ENCODE measurements around the gene MARCHF3. TPM values are rescaled to one million over a fixed set of nuclear protein-coding genes. Genes with fewer than 3 reads are reported as not detected.
"Not testable (repeated sequence)": the region's sequence is repeated elsewhere in the genome, so short reads cannot be mapped to it uniquely, and the experiment has no call there.

Gene MARCHF3
- total RNA-seq, 5 donors from 2014 or later (not counting 1 experiment from before 2014, with no cell fraction given) = 5.6 to 9.9 (median 7.6) TPM

GRCh38 chr5:126853541-126854307 is 176.6 kb downstream of the MARCHF3 start:
- not testable (repeated sequence) for H3K27me3 Mint-ChIP-seq; H3K36me3 ChIP-seq (ENCODE audit: control insufficient read depth in 2 of 2, extremely low read depth in 1 of 2, insufficient read depth in 1 of 2, low read length in 1 of 2); H3K36me3 Mint-ChIP-seq; H3K27me3 ChIP-seq (replicated peaks in 1 of 2; ENCODE audit: control insufficient read depth in 2 of 2, extremely low read depth in 1 of 2, insufficient read depth in 2 of 2, low read length in 1 of 2); H3K9me3 ChIP-seq; H3K9me3 Mint-ChIP-seq
- H3K4me1 Mint-ChIP-seq = peaks cover 46 to 54% (median 48%) of the 10 kb centered on the region in 3 donors
- ChIA-PET POLR2A (interaction anchor here (0.7 to 1.0 kb wide), 3 partner anchors 39 to 146 kb away, joined by 3 to 9 read pairs (median 4); no protein-coding TSS in a partner anchor), CTCF (interaction anchor here (0.5 to 1.8 kb wide), 5 partner anchors 20 to 177 kb away, joined by 3 to 8 read pairs (median 3); no protein-coding TSS in a partner anchor)
- H3K4me1 ChIP-seq (ENCODE audit: control insufficient read depth in 1 of 2, extremely low read depth in 1 of 2, insufficient read depth in 2 of 2, low read length in 2 of 2) = peaks cover 28 to 41% of the 10 kb centered on the region in 2 experiments
- WGBS (ENCODE audit: insufficient coverage) = 55% methylated on average over 10 of the region's 27 CpGs
- peak in 27 of 35 experiments; percentile 18 to 70 (median 43) for DNase-seq
- H3K27ac Mint-ChIP-seq = peak overlapping the region; percentile 98 to 99
- H3K27ac ChIP-seq (ENCODE audit: low read length) = peak overlapping the region; percentile 68
- H3K4me3 ChIP-seq (ENCODE audit: control insufficient read depth in 1 of 2, extremely low read depth in 1 of 2, low read length in 1 of 2) = peak overlapping the region; percentile 43 to 51
- H3K4me3 Mint-ChIP-seq = peak overlapping the region; percentile 75 to 85 (median 78)
- peak; percentile 39 to 67 (median 48) for ATAC-seq (replicated peaks in 1 of 4)

- H3K27ac Mint-ChIP-seq = peak overlapping the region; percentile 98 to 99
- peaks cover 0 to 4% of the 10 kb centered on the region in 2 donors for H3K36me3 ChIP-seq (ENCODE audit: control insufficient read depth in 2 of 2, extremely low read depth in 1 of 2, insufficient read depth in 1 of 2, low read length in 1 of 2)
- peak overlapping the region; percentile 68 for H3K27ac ChIP-seq (ENCODE audit: low read length)
- peak overlapping the region; percentile 75 to 85 (median 78) for H3K4me3 Mint-ChIP-seq
- ATAC-seq (replicated peaks in 1 of 4) (no peak), DNase-seq (peak in 6 of 35 experiments; percentile 3 to 34 (median 14))
- ChIA-PET POLR2A (interaction anchor here in 1 of 2 donors (0.5 to 1.0 kb wide), 2 partner anchors 41 to 75 kb away, joined by 3 to 4 read pairs; no protein-coding TSS in a partner anchor), CTCF (interaction anchor here in 1 of 2 donors (0.6 to 1.8 kb wide), 2 partner anchors 48 to 75 kb away, joined by 3 to 8 read pairs; no protein-coding TSS in a partner anchor)
- H3K27me3 Mint-ChIP-seq = no peaks in the 10 kb centered on the region
- H3K9me3 Mint-ChIP-seq = no peaks in the 10 kb centered on the region
- H3K4me1 ChIP-seq (ENCODE audit: control insufficient read depth in 1 of 2, extremely low read depth in 1 of 2, insufficient read depth in 2 of 2, low read length in 2 of 2) = peaks cover 28 to 41% of the 10 kb centered on the region in 2 experiments
- peaks cover 6% of the 10 kb centered on the region for H3K36me3 Mint-ChIP-seq
- peak overlapping the region; percentile 27 to 43 for H3K4me3 ChIP-seq (ENCODE audit: control insufficient read depth in 1 of 2, extremely low read depth in 1 of 2, low read length in 1 of 2)
- no peaks in the 10 kb centered on the region for H3K27me3 ChIP-seq (replicated peaks in 1 of 2; ENCODE audit: control insufficient read depth in 2 of 2, extremely low read depth in 1 of 2, insufficient read depth in 2 of 2, low read length in 1 of 2)
- WGBS (ENCODE audit: insufficient coverage) = 68% methylated on average over 6 of the region's 7 CpGs
- H3K9me3 ChIP-seq = no peaks in the 10 kb centered on the region
- peaks cover 50 to 55% (median 54%) of the 10 kb centered on the region in 3 donors for H3K4me1 Mint-ChIP-seq
Observed at GRCh38 chr5:126852841-126853271, 177.5 kb downstream of the MARCHF3 start.

GRCh38 chr5:126852091-126852571 is 178.2 kb downstream of the MARCHF3 start:
- peak in 14 of 35 experiments; percentile 16 to 60 (median 28) for DNase-seq
- H3K36me3 ChIP-seq (ENCODE audit: control insufficient read depth in 2 of 2, extremely low read depth in 1 of 2, insufficient read depth in 1 of 2, low read length in 1 of 2) = peaks cover 0 to 4% of the 10 kb centered on the region in 2 donors
- H3K27ac ChIP-seq (ENCODE audit: low read length) = peak overlapping the region; percentile 68
- Mint-ChIP-seq H3K36me3 (peaks cover 6% of the 10 kb centered on the region), H3K9me3 (no peaks in the 10 kb centered on the region), H3K4me3 (peak overlapping the region; percentile 75 to 85 (median 78)), H3K27me3 (no peaks in the 10 kb centered on the region), H3K27ac (peak overlapping the region; percentile 98 to 99), H3K4me1 (peaks cover 56 to 62% (median 60%) of the 10 kb centered on the region in 3 donors)
- ChIA-PET CTCF (no interaction called here), POLR2A (interaction anchor here in 1 of 2 donors (0.5 kb wide), 1 partner anchor 74 kb away, joined by 4 read pairs; no protein-coding TSS in a partner anchor)
- peak; percentile 75 to 89 (median 86) for ATAC-seq (replicated peaks in 1 of 4)
- whole genome bisulfite sequencing (ENCODE audit: insufficient coverage) = 0% methylated on average over 2 of the region's 4 CpGs
- H3K27me3 ChIP-seq (replicated peaks in 1 of 2; ENCODE audit: control insufficient read depth in 2 of 2, extremely low read depth in 1 of 2, insufficient read depth in 2 of 2, low read length in 1 of 2) = no peaks in the 10 kb centered on the region
- no peaks in the 10 kb centered on the region for H3K9me3 ChIP-seq
- peaks cover 30 to 41% of the 10 kb centered on the region in 2 experiments for H3K4me1 ChIP-seq (ENCODE audit: control insufficient read depth in 1 of 2, extremely low read depth in 1 of 2, insufficient read depth in 2 of 2, low read length in 2 of 2)
- H3K4me3 ChIP-seq (ENCODE audit: control insufficient read depth in 1 of 2, extremely low read depth in 1 of 2, low read length in 1 of 2) = no peak overlapping the region

DNA sequence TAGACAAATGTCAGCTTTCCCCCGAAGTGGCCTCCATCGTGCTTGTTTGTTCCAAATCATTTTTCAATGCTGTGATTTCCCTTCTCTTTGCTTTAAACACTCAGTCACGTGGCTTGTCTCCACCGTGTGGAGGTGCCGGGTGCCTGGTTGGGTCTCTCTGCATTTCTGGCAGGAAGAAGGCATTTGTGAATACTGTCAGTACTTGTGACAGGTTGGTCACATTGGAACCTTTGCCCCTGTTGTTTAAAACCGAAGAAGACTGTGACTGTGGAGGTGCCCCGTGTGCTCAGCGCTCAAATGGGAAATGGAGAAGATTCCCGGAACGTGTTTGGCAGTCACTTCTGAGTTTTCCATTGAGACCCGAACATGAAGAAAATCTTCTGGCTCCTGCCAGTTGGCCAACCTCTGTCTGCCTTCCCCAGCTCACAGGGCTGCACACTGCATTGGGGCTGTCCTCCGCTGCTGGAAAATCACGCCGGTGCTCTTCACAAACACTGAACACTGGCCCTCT is 178.8 kb downstream of the MARCHF3 start:
- Mint-ChIP-seq H3K9me3 (no peaks in the 10 kb centered on the region), H3K4me3 (peak overlapping the region; percentile 5 to 85 (median 78)), H3K27ac (peak overlapping the region; percentile 98 to 99), H3K4me1 (peaks cover 62 to 68% (median 66%) of the 10 kb centered on the region in 3 donors), H3K27me3 (no peaks in the 10 kb centered on the region), H3K36me3 (peaks cover 6% of the 10 kb centered on the region)
- DNase-seq (peak in 34 of 35 experiments; percentile 15 to 68 (median 48)), ATAC-seq (replicated peaks in 1 of 4) (peak; percentile 33 to 63 (median 43))
- peaks cover 36 to 45% of the 10 kb centered on the region in 2 experiments for H3K4me1 ChIP-seq (ENCODE audit: control insufficient read depth in 1 of 2, extremely low read depth in 1 of 2, insufficient read depth in 2 of 2, low read length in 2 of 2)
- 74% methylated on average over 11 of the region's 14 CpGs for WGBS (ENCODE audit: insufficient coverage)
- POLR2A ChIA-PET = no interaction called here
- H3K36me3 ChIP-seq (ENCODE audit: control insufficient read depth in 2 of 2, extremely low read depth in 1 of 2, insufficient read depth in 1 of 2, low read length in 1 of 2) = peaks cover 0 to 4% of the 10 kb centered on the region in 2 donors
- no peak overlapping the region for H3K4me3 ChIP-seq (ENCODE audit: control insufficient read depth in 1 of 2, extremely low read depth in 1 of 2, low read length in 1 of 2)
- H3K9me3 ChIP-seq = no peaks in the 10 kb centered on the region
- no peaks in the 10 kb centered on the region for H3K27me3 ChIP-seq (replicated peaks in 1 of 2; ENCODE audit: control insufficient read depth in 2 of 2, extremely low read depth in 1 of 2, insufficient read depth in 2 of 2, low read length in 1 of 2)
- CTCF ChIA-PET = no interaction called here
- peak overlapping the region; percentile 68 for H3K27ac ChIP-seq (ENCODE audit: low read length)

DNA sequence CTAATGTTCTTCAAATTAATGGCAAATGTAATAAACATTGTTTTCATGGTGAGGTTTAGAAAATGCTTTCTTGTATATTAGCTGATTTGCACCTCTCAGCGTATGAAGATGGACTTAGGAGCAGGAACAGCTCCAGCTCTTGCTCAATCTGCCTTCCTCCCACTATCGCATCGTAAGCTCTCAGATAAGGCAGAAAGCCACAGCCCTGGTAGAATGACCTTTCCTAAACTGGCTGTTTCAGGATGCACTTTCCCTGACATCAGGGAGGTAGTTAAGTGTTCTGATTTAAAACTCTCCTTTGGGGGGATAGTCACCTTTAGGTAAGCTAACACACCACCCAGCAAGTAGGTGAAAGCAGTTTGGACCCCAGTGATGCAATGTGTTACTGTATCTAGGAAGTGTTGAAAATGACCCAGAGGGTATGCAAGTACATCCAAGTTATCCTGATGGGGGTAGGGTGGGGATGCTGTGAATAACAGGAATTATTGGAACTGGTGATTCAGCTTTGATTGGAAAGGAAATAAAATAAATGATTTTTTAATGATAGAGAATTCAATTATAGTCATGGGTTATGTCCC is 181.2 kb downstream of the MARCHF3 start:
- no peaks in the 10 kb centered on the region for H3K9me3 Mint-ChIP-seq
- Histone ChIP-seq H3K27me3 (replicated peaks in 1 of 2; ENCODE audit: control insufficient read depth in 2 of 2, extremely low read depth in 1 of 2, insufficient read depth in 2 of 2, low read length in 1 of 2) (no peaks in the 10 kb centered on the region), H3K4me3 (ENCODE audit: control insufficient read depth in 1 of 2, extremely low read depth in 1 of 2, low read length in 1 of 2) (no peak overlapping the region), H3K9me3 (no peaks in the 10 kb centered on the region), H3K36me3 (ENCODE audit: control insufficient read depth in 2 of 2, extremely low read depth in 1 of 2, insufficient read depth in 1 of 2, low read length in 1 of 2) (no peaks in the 10 kb centered on the region), H3K27ac (ENCODE audit: low read length) (no peak overlapping the region), H3K4me1 (ENCODE audit: control insufficient read depth in 1 of 2, extremely low read depth in 1 of 2, insufficient read depth in 2 of 2, low read length in 2 of 2) (peaks cover 39 to 45% of the 10 kb centered on the region in 2 experiments)
- DNase-seq (no peak), ATAC-seq (replicated peaks in 1 of 4) (no peak)
- whole genome bisulfite sequencing (ENCODE audit: insufficient coverage) = no CpG with 5 or more reads among the region's 3 CpGs
- ChIA-PET CTCF (interaction anchor here (0.5 to 1.0 kb wide), 3 partner anchors 14 to 307 kb away, joined by 3 to 4 read pairs (median 3); no protein-coding TSS in a partner anchor), POLR2A (no interaction called here)
- peaks cover 6% of the 10 kb centered on the region for H3K36me3 Mint-ChIP-seq
- H3K27me3 Mint-ChIP-seq = no peaks in the 10 kb centered on the region
- no peak overlapping the region for H3K4me3 Mint-ChIP-seq
- H3K4me1 Mint-ChIP-seq = peaks cover 71 to 80% (median 77%) of the 10 kb centered on the region in 3 donors
- peak overlapping the region; percentile 2 to 34 for H3K27ac Mint-ChIP-seq

Data from T-cell (primary cell).